ENCODE data around the gene PLXNA4.

- TF ChIP-seq CTCF (tag by site-specific recombination; IDR thresholded peaks at IDR 0.05) (no peak), ZSCAN4 (tag by site-specific recombination; IDR thresholded peaks at IDR 0.05) (no peak), REST (tag by site-specific recombination; IDR thresholded peaks at IDR 0.05) (no peak), ZNF513 (tag by site-specific recombination; IDR thresholded peaks at IDR 0.05) (no peak), ZNF677 (tag by site-specific recombination; IDR thresholded peaks at IDR 0.05) (no peak), ZNF76 (tag by site-specific recombination; IDR thresholded peaks at IDR 0.05; ENCODE audit: borderline replicate concordance, low read depth) (no peak), PRDM1 (tag by site-specific recombination; IDR thresholded peaks at IDR 0.05) (no peak), ZNF354C (tag by site-specific recombination; IDR thresholded peaks at IDR 0.05; ENCODE audit: borderline replicate concordance, low read depth) (no peak), ZNF416 (tag by site-specific recombination; IDR thresholded peaks at IDR 0.05) (no peak)
Measured at GRCh38 chr7:132402751-132403245, 173.5 kb downstream of the PLXNA4 start.

Data from HEK293 (cell line).